Measurements from ENCODE around the gene PSAP.

GRCh38 chr10:71844695-71845094 is 6.4 kb downstream of the PSAP start:
- TF ChIP-seq POLR2A (IDR thresholded peaks at IDR 0.05) (no peak), CTCF (IDR thresholded peaks at IDR 0.05) (no peak)

Data from body of pancreas (tissue), 4 donors.